Esophagus squamous epithelium (tissue), 5 donors: ENCODE results near the gene DLK2. TPM values are rescaled to one million over a fixed set of nuclear protein-coding genes. Genes with fewer than 3 reads are reported as not detected.

Source experiments
- DNase-seq: peaks from one replicate; lab custom pipeline; 2025; lab: John Stamatoyannopoulos, UW
- H3K27ac ChIP-seq, 4 donors: fragments of 200-600 bp; sonication (generic); one replicate each; pipeline ENCODE4 v1.5.1; 2016 to 2019; ENCODE audit warnings: mild to moderate bottlenecking in 1 of 4
- H3K27me3 ChIP-seq, 4 donors: fragments of 200-600 bp; sonication (generic); 1 replicate in 3 of 4; 2 replicates in 1 of 4; pipeline versions ENCODE4 v1.5.1 to v1.6.0; 2017 to 2021; ENCODE audit warnings: antibody characterized with exemption in 1 of 4
- H3K36me3 ChIP-seq, 3 donors: fragments of 200-600 bp; sonication (generic); one replicate each; pipeline ENCODE4 v1.5.1; 2016 to 2019
- H3K4me1 ChIP-seq, 3 donors: fragments of 200-600 bp; sonication (generic); one replicate each; pipeline ENCODE4 v1.5.1; 2017 to 2019
- H3K4me3 ChIP-seq, 4 donors: fragments of 200-600 bp; sonication (generic); 1 replicate in 3 of 4; 2 replicates in 1 of 4; pipeline ENCODE4 v1.5.1; 2016 to 2019; ENCODE audit warnings: mild to moderate bottlenecking in 2 of 4, moderate library complexity in 1 of 4
- H3K9me3 ChIP-seq, 3 donors: fragments of 200-600 bp; sonication (generic); one replicate each; pipeline ENCODE4 v1.5.1; 2016 to 2019
- POLR2A ChIP-seq, 4 donors: fragments of 450-650 bp; IDR thresholded peaks; one replicate each; pipeline ENCODE4 v1.6.1; 2017; ENCODE audit warnings: antibody characterized with exemption in 4 of 4, mild to moderate bottlenecking in 4 of 4, moderate library complexity in 3 of 4
- WGBS, 2 donors: methylation state at CpG; one replicate each; pipeline ENCODE4 v1.1.5; 2018; 5-methylcytosine and 5-hydroxymethylcytosine counted together
- intact Hi-C: fragments of 100-400 bp; cut with DNase I; formaldehyde crosslinking; loops from one replicate; pipeline ENCODE4 v1.15.0; 2022
- total RNA-seq, 4 donors: library from RNA; depleted of rRNA; stranded (reverse); fragments of >200 nt; gene quantifications; one replicate each; pipeline ENCODE4 v1.1.0, GENCODE V29; 2016
- TF ChIP-seq, protein P1 (sequence below), 6 experiments: fragments of 450-650 bp in 4 of 6; fragments of 200-600 bp in 2 of 6; sonication (generic) in 2 of 6; IDR thresholded peaks; one replicate each; pipeline ENCODE4 v1.5.1; 2016 to 2019; ENCODE audit warnings: antibody characterized with exemption in 6 of 6, mild to moderate bottlenecking in 4 of 6, moderate library complexity in 4 of 6
- donor health status: DM: yes; HTN: yes; CAD: no.

Gene DLK2
- total RNA-seq, 4 donors from 2014 or later, result 8.3 to 24.8 (median 12.6) TPM

DNA sequence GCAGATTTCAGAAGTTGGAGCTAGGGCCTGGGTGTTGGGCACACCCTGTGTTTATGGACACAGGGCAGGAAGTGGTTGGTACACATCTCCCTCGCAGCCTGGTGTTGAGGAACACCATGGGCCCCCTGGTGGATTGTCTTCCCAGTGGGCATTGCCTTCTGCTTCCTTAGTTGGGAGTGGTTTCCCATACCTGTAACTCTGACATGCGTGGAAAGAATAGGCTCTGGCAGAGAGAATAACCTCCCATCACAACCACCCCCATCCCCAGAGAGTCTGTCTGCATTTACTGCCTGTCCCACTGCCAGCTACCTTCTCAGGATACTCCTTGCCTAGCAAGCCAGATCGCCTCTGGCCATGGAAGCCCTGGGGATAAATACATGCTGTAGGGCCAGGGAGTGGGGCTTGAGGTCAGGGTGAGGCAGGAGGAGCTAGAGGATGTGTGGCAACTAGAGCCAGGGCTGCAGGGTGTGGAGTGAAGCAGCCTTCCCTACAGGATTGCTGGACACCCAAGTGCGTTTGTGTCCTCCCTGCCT, 40.1 kb upstream of the DLK2 start:
- DNase-seq, result no peak
- WGBS, 2 donors, result 24 to 27% methylated on average over 2 to 3 of the region's 4 CpGs
- intact Hi-C loops, result loop anchor here (5.0 kb wide), 1 partner anchor 43 kb away; no protein-coding TSS in a partner anchor
- H3K9me3 ChIP-seq, result no peaks in the 10 kb centered on the region
- peaks cover 14 to 34% (median 22%) of the 10 kb centered on the region in 3 donors for H3K36me3 ChIP-seq
- no peak overlapping the region for H3K4me3 ChIP-seq
- peaks cover 0 to 33% (median 0%) of the 10 kb centered on the region in 4 donors for H3K27me3 ChIP-seq
- peak overlapping the region; percentile 8 to 75 (median 64) for H3K27ac ChIP-seq
- no peak for TF ChIP-seq POLR2A (IDR thresholded peaks at IDR 0.05)
- TF ChIP-seq, protein P1, sequence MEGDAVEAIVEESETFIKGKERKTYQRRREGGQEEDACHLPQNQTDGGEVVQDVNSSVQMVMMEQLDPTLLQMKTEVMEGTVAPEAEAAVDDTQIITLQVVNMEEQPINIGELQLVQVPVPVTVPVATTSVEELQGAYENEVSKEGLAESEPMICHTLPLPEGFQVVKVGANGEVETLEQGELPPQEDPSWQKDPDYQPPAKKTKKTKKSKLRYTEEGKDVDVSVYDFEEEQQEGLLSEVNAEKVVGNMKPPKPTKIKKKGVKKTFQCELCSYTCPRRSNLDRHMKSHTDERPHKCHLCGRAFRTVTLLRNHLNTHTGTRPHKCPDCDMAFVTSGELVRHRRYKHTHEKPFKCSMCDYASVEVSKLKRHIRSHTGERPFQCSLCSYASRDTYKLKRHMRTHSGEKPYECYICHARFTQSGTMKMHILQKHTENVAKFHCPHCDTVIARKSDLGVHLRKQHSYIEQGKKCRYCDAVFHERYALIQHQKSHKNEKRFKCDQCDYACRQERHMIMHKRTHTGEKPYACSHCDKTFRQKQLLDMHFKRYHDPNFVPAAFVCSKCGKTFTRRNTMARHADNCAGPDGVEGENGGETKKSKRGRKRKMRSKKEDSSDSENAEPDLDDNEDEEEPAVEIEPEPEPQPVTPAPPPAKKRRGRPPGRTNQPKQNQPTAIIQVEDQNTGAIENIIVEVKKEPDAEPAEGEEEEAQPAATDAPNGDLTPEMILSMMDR (IDR thresholded peaks at IDR 0.05), result peak in 1 of 6 experiments; percentile 28
- peaks cover 18 to 52% (median 21%) of the 10 kb centered on the region in 3 donors for H3K4me1 ChIP-seq

DNA sequence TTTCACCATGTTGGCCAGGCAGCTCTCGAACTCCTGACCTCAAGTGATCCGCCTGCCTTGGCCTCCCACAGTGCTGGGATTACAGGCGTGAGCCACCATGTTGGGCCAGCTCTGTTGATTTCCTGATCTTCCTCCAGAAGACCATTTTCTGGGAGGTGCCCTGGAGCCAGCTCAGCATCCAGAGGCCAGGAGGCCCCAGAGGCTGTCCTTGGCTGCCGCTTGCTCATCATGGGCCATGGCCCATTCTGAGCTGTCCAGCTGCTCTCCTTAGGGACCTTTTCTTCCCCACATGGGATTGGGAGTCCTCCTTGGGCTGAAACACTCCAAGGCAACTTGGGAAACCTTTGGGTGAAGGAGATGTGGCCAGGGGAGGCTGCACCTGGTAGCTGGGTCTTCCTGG, 39.4 kb upstream of the DLK2 start:
- WGBS, 2 donors, result 77 to 83% methylated on average over 2 to 4 of the region's 4 CpGs
- Histone ChIP-seq H3K4me1 (peaks cover 14 to 49% (median 18%) of the 10 kb centered on the region in 3 donors), H3K4me3 (no peak overlapping the region), H3K9me3 (no peaks in the 10 kb centered on the region), H3K36me3 (peaks cover 12 to 34% (median 16%) of the 10 kb centered on the region in 3 donors), H3K27ac (peak overlapping the region in 2 of 4 donors; percentile 68 to 75), H3K27me3 (peaks cover 0 to 33% (median 0%) of the 10 kb centered on the region in 4 donors)
- DNase-seq, result no peak
- intact Hi-C loops, result loop anchor here (5.0 kb wide), 1 partner anchor 42 kb away; no protein-coding TSS in a partner anchor
- TF ChIP-seq, protein P1 (IDR thresholded peaks at IDR 0.05), result no peak
- no peak for TF ChIP-seq POLR2A (IDR thresholded peaks at IDR 0.05)

DNA sequence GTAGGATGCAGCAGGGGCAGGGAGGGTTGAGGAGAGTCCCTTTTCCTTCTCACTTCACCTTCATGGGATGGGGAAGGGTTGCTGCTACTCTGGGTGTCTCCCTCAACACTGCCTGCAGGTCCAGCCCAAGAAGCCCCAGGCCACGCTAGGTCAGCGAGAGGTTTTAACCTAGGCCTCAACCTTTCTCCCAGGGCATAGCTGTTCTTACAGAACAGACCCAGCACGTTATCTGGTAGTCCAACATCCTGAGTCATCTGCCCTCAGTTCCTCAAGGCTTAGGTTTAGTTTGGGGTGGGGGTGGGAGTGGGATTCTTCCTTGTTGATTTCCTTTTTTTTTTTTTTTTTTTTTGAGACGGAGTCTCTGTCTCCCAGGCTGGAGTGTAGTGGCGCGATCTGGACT, 39.0 kb upstream of the DLK2 start:
- H3K27ac ChIP-seq, result peak overlapping the region in 1 of 4 donors; percentile 69
- TF ChIP-seq, protein P1 (IDR thresholded peaks at IDR 0.05), result no peak
- no peak for TF ChIP-seq POLR2A (IDR thresholded peaks at IDR 0.05)
- H3K27me3 ChIP-seq, result peaks cover 0 to 33% (median 0%) of the 10 kb centered on the region in 4 donors
- WGBS, 2 donors, result 62 to 76% methylated on average over 6 of the region's 6 CpGs
- H3K4me1 ChIP-seq, result peaks cover 10 to 47% (median 18%) of the 10 kb centered on the region in 3 donors
- no peak overlapping the region for H3K4me3 ChIP-seq
- no peaks in the 10 kb centered on the region for H3K9me3 ChIP-seq
- DNase-seq, result no peak
- intact Hi-C loops, result no loop called here
- peaks cover 7 to 31% (median 12%) of the 10 kb centered on the region in 3 donors for H3K36me3 ChIP-seq

DNA sequence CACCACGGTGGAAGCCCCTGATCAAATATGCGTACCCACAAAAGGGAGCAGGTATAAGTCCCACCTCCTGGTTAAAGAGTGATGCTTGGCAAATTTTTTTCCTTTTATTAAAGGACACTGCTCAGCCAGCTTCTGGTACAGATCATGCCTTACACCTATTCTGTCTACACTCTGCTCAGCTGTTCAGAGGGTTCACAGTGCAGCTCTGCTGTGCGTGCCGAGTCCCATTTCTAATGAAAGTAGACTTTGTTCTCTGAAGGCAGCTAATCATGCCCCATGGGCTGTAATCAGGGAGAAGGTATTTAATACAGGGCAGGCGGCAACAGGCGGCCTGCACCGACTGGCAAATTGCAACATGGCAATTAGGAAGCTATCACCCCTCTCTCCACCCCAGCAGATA, 38.5 kb upstream of the DLK2 start:
- Histone ChIP-seq H3K9me3 (no peaks in the 10 kb centered on the region), H3K4me1 (peaks cover 5 to 47% (median 18%) of the 10 kb centered on the region in 3 donors), H3K27ac (peak overlapping the region in 3 of 4 donors; percentile 1 to 69 (median 28)), H3K36me3 (peaks cover 2 to 26% (median 7%) of the 10 kb centered on the region in 3 donors), H3K27me3 (peaks cover 0 to 33% (median 0%) of the 10 kb centered on the region in 4 donors), H3K4me3 (no peak overlapping the region)
- 39 to 63% methylated on average over 6 of the region's 7 CpGs for WGBS, 2 donors
- TF ChIP-seq, protein P1 (IDR thresholded peaks at IDR 0.05), result no peak
- TF ChIP-seq POLR2A (IDR thresholded peaks at IDR 0.05), result no peak
- intact Hi-C loops, result no loop called here
- no peak for DNase-seq

DNA sequence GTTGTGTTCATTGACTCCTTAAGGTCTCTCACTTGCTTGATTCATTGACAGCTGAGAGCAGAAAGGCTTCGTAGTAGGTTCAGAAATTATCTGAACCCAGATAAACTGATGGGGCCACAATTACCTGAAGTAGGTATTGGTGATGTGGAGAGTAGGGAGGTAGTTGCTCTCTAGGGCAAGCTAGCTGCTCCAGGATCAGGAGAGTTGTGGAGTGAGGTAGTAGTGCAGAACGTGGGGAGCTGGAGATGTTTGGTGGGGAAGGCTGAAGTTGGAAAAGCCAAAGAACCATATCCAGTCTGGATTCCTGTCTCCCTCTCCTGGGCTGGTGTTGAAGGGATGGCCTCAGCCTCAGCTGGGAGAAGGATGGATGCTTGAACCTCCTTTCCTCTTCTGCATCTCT, 37.9 kb upstream of the DLK2 start:
- intact Hi-C loops, result no loop called here
- Histone ChIP-seq H3K36me3 (peaks cover 0 to 20% (median 4%) of the 10 kb centered on the region in 3 donors), H3K27me3 (peaks cover 0 to 37% (median 0%) of the 10 kb centered on the region in 4 donors), H3K9me3 (no peaks in the 10 kb centered on the region), H3K4me3 (no peak overlapping the region), H3K27ac (peak overlapping the region in 3 of 4 donors; percentile 1 to 69 (median 28)), H3K4me1 (peaks cover 0 to 47% (median 18%) of the 10 kb centered on the region in 3 donors)
- TF ChIP-seq, protein P1 (IDR thresholded peaks at IDR 0.05), result no peak
- TF ChIP-seq POLR2A (IDR thresholded peaks at IDR 0.05), result no peak
- WGBS, 2 donors, result 59 to 76% methylated on average over 2 of the region's 2 CpGs
- DNase-seq, result no peak
